NT2/D1 (cell line): ENCODE data around the gene SEMA3C.

ENCODE experiments used
- SUZ12 ChIP-seq: IDR thresholded peaks from 2 replicates; pipeline ENCODE4 v1.6.1; 2011; ENCODE audit not compliant: insufficient read length, insufficient read depth; ENCODE audit errors: extremely low read depth
- YY1 ChIP-seq: IDR thresholded peaks from 2 replicates; pipeline ENCODE4 v1.6.1; 2011; ENCODE audit not compliant: insufficient read length, insufficient read depth
- ZNF274 ChIP-seq: IDR thresholded peaks from 2 replicates; pipeline ENCODE4 v1.6.1; 2011; ENCODE audit warnings: mild to moderate bottlenecking, low read depth, low read length

GRCh38 chr7:80882213-80882801 is 36.5 kb downstream of the SEMA3C start:
- no peak for TF ChIP-seq YY1
- no peak for TF ChIP-seq ZNF274
- no peak for TF ChIP-seq SUZ12
